Subcutaneous abdominal adipose tissue (tissue), 5 donors: Measurements from ENCODE around the gene CAST.

ENCODE experiments used
- H3K27ac ChIP-seq: one replicate; pipeline ENCODE4 v1.7.0; 2013; ENCODE audit warnings: low read depth, mild to moderate bottlenecking, inconsistent platforms, low read length, moderate library complexity
- H3K27me3 ChIP-seq, 5 donors: one replicate each; pipeline ENCODE4 v1.7.0; 2013; ENCODE audit warnings: low read length in 5 of 5, inconsistent platforms in 1 of 5; ENCODE audit not compliant: control insufficient read depth in 5 of 5, insufficient read depth in 4 of 5
- H3K36me3 ChIP-seq, 5 donors: one replicate each; pipeline ENCODE4 v1.7.0; 2013; ENCODE audit warnings: low read length in 5 of 5; ENCODE audit not compliant: control insufficient read depth in 5 of 5, insufficient read depth in 5 of 5
- H3K4me1 ChIP-seq, 5 donors: one replicate each; pipeline ENCODE4 v1.7.0; 2013; ENCODE audit warnings: low read length in 5 of 5, mild to moderate bottlenecking in 3 of 5, moderate library complexity in 1 of 5; ENCODE audit not compliant: control insufficient read depth in 5 of 5, insufficient read depth in 5 of 5
- H3K4me3 ChIP-seq, 5 donors: one replicate each; pipeline ENCODE4 v1.7.0; 2013; ENCODE audit warnings: low read length in 5 of 5, low read depth in 1 of 5
- H3K9ac ChIP-seq, 5 donors: one replicate each; pipeline ENCODE4 v1.7.0; 2013; ENCODE audit warnings: low read length in 5 of 5, mild to moderate bottlenecking in 4 of 5, moderate library complexity in 3 of 5
- H3K9me3 ChIP-seq, 5 donors: one replicate each; pipeline ENCODE4 v1.7.0; 2013; ENCODE audit warnings: low read length in 5 of 5; ENCODE audit not compliant: control insufficient read depth in 5 of 5
- donor health status: healthy.
- donor health status: healthy.
- donor health status: healthy.
- donor health status: healthy.
- donor health status: healthy.

The CAST gene

DNA sequence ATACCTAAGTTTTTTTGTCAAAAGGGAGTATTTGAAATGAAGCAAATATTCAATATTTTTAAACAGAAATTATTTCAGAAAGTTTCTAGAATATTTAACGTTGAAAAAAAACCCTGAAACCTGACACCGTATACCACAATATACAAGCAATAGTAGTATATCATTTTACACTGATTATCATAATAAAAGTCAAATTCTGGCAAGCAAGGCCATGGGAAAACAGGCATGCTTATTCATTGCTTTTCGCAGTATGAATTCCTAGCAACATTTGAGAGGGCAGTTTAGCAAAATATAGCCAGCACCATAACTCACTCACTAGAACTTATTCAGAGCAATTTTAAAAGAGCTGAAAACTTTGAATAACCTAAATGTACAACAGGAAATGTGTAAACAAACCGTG is 99.4 kb downstream of the CAST start:
- no peak overlapping the region for H3K9ac ChIP-seq
- no peaks in the 10 kb centered on the region for H3K9me3 ChIP-seq
- no peak overlapping the region for H3K4me3 ChIP-seq
- H3K4me1 ChIP-seq: peaks cover 0 to 4% (median 4%) of the 10 kb centered on the region in 5 donors
- peaks cover 60 to 85% (median 71%) of the 10 kb centered on the region in 5 donors for H3K36me3 ChIP-seq
- H3K27ac ChIP-seq: no peak overlapping the region
- H3K27me3 ChIP-seq: no peaks in the 10 kb centered on the region

DNA sequence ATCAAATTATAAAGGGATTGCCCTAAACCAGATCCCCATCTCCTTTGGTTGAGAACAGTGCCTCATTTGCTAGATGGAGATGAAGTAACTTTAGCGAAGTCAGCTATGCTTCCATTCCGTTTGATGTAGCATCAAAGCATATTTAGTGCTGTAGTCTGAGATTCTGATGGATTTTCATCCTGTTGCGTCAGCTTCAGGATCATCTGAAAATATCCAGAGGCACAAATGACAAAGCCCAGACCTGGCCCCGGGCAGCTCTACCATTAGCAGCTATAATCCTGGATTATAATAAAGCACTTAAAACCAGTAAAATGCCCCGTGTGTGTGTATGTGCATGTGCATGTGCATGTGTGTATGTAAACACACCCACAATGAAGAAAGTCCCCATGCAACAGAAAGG is 100.8 kb downstream of the CAST start:
- Histone ChIP-seq H3K27me3 (no peaks in the 10 kb centered on the region), H3K4me3 (no peak overlapping the region), H3K36me3 (peaks cover 61 to 85% (median 71%) of the 10 kb centered on the region in 5 donors), H3K9me3 (no peaks in the 10 kb centered on the region), H3K4me1 (no peaks in the 10 kb centered on the region), H3K9ac (no peak overlapping the region), H3K27ac (peak overlapping the region; percentile 3)

GRCh38 chr5:96765043-96765442 is 102.9 kb downstream of the CAST start:
- Histone ChIP-seq H3K9ac (no peak overlapping the region), H3K4me3 (no peak overlapping the region), H3K9me3 (no peaks in the 10 kb centered on the region), H3K4me1 (no peaks in the 10 kb centered on the region), H3K36me3 (peaks cover 70 to 87% (median 79%) of the 10 kb centered on the region in 5 donors), H3K27ac (no peak overlapping the region), H3K27me3 (no peaks in the 10 kb centered on the region)

DNA sequence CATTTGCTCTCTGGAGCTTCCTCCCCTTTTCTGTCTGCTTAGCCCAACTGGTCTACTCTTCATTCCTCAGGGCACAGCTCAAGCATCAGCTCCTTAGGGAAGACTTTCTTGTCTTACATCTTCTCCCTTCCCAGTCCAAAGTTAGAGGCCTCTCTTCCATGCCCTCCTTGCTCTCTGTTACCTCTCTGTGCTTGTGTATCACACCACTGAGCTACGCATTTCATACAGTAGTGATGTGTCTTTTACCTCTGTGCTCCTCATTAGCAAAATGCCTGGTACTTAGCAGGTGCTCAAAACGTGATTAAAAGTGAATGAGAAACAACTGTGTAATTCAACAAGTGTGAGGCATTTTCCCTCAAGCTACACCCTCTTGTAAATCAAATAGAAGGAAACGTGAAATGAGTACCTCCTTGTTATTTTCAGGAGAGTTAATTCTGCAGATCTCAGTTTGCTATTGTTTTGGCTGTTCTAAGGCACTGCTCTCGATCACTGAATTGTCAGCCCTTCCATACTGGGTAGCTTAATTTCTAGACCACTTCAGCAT is 106.6 kb downstream of the CAST start:
- no peak overlapping the region for H3K9ac ChIP-seq
- H3K9me3 ChIP-seq: no peaks in the 10 kb centered on the region
- H3K36me3 ChIP-seq: peaks cover 81 to 98% (median 89%) of the 10 kb centered on the region in 5 donors
- H3K4me1 ChIP-seq: no peaks in the 10 kb centered on the region
- H3K27ac ChIP-seq: no peak overlapping the region
- no peaks in the 10 kb centered on the region for H3K27me3 ChIP-seq
- H3K4me3 ChIP-seq: no peak overlapping the region

DNA sequence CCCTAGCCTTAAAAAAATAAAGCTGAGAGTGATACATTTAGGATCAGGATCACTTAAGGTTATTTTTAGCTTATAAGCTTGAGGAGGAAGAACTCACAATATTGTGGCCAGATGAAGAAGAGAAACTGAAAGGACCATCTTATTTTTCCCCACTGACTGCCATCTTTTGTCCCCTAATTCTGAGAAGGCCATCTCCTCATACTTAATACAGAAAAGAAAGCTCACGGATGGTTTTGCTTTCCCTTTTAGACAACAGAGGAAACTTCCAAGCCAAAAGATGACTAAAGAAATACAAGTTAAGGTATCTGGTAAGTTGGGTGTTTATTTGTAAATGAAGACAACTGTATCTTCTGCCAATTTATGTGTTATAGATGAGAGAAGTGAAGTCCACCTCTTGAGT is 109.2 kb downstream of the CAST start:
- H3K4me1 ChIP-seq: peaks cover 0 to 5% (median 0%) of the 10 kb centered on the region in 5 donors
- peak overlapping the region; percentile 33 for H3K27ac ChIP-seq
- no peaks in the 10 kb centered on the region for H3K27me3 ChIP-seq
- H3K9ac ChIP-seq: no peak overlapping the region
- no peaks in the 10 kb centered on the region for H3K9me3 ChIP-seq
- peaks cover 79 to 93% (median 84%) of the 10 kb centered on the region in 5 donors for H3K36me3 ChIP-seq
- no peak overlapping the region for H3K4me3 ChIP-seq

DNA sequence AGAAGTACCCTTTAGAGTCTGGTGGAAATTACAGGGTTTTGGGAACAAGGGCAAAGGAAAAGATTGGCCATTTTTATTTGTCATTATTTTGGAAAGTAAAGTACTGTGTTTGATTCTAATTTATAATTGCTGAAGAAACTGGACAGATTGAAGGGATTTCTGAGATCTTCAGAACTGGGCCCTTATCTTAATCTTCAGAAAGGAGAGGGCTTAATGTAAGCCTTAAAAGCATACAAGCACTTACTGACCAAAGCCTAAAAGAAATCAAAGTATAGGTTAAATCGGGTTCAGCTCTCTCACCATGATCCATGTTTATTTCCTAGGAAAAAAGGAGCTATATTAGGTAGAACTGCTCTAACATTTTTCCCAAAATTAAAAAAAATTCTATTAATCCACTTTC is 109.9 kb downstream of the CAST start:
- no peaks in the 10 kb centered on the region for H3K9me3 ChIP-seq
- no peaks in the 10 kb centered on the region for H3K27me3 ChIP-seq
- H3K27ac ChIP-seq: peak overlapping the region; percentile 10
- H3K4me1 ChIP-seq: peaks cover 0 to 5% (median 0%) of the 10 kb centered on the region in 5 donors
- peaks cover 78 to 93% (median 84%) of the 10 kb centered on the region in 5 donors for H3K36me3 ChIP-seq
- no peak overlapping the region for H3K4me3 ChIP-seq
- H3K9ac ChIP-seq: no peak overlapping the region

DNA sequence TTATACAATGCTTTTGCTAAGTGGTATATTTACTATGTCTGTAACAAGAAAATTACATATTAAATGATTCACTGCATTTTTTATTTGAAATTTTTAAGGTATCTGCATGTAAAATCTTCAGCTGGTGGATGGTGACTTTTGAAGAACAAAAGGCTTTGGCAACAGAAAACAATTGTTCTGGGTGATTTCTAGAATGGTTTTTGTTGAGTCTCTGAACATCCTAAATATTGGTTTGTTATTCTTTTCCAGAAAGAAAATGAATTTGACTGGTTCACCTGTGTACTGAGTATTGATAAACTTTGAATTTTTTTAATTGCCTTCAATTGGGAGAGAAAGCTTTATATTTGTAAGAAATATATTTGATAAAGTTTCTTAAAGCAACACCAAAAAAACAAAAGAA is 110.4 kb downstream of the CAST start:
- Histone ChIP-seq H3K4me1 (peaks cover 0 to 5% (median 0%) of the 10 kb centered on the region in 5 donors), H3K4me3 (no peak overlapping the region), H3K9me3 (no peaks in the 10 kb centered on the region), H3K9ac (no peak overlapping the region), H3K27me3 (no peaks in the 10 kb centered on the region), H3K27ac (no peak overlapping the region), H3K36me3 (peaks cover 78 to 93% (median 84%) of the 10 kb centered on the region in 5 donors)

DNA sequence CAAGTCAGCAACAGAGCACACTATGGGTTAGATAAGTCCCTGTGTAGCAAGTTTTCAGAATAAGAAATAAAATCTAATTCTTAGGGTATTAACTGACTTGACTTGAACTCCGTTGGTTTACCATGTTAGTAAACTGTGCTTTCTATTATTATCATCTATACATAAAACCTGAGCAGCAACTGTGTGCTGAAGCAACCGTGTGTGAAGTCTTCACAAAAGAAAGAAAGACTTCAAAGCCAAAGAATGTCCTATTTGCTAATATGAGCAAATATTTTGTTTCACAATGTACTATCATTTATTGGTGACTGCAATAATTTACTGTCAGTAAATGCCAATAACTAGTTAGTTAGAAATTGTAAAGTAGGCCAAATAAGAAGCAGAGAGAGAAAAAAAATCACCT is 112.9 kb downstream of the CAST start:
- Histone ChIP-seq H3K4me1 (peaks cover 2 to 19% (median 12%) of the 10 kb centered on the region in 5 donors), H3K4me3 (no peak overlapping the region), H3K27ac (no peak overlapping the region), H3K36me3 (peaks cover 62 to 91% (median 80%) of the 10 kb centered on the region in 5 donors), H3K9me3 (no peaks in the 10 kb centered on the region), H3K9ac (no peak overlapping the region), H3K27me3 (no peaks in the 10 kb centered on the region)

DNA sequence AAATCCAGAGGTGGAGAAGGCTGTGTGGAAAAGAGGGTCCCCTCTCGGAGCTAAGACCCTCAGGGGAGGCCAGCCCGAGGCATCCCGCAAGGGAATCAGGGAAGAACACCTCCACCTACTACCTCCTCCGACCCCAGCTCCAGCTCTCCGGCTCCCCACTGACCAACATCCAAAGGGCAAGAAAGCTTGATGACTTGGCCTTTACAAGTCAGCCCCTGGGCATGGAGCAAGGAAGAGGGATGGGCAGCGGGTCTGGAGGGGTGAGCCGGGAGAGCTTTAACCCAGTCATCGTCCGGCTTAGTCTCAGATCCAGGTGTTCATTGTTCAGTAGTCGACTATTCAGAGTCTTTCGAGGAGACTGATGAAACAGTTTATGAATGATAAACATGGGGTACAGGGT is 113.5 kb downstream of the CAST start:
- no peak overlapping the region for H3K4me3 ChIP-seq
- H3K4me1 ChIP-seq: peaks cover 4 to 22% (median 14%) of the 10 kb centered on the region in 5 donors
- H3K27me3 ChIP-seq: no peaks in the 10 kb centered on the region
- no peaks in the 10 kb centered on the region for H3K9me3 ChIP-seq
- H3K27ac ChIP-seq: no peak overlapping the region
- peaks cover 59 to 89% (median 80%) of the 10 kb centered on the region in 5 donors for H3K36me3 ChIP-seq
- H3K9ac ChIP-seq: no peak overlapping the region

DNA sequence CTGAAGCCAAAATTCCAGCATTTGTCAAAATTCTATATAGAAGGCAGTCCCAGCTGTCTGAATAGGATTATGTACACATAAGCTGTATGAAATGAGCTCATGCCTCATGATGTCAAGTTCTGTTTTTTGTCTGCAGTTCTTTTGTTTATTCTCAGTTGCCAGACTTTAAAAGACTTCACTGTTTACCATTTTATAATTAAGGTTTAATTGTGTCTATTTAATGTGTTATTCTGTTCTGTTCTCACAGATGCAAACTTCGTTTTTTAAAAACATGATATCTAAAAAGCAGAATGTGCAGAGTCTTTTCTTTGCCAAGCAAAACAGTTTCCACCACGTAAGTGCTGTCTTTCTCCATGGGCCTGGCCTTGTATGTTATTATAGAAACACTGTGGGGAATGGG is 114.4 kb downstream of the CAST start:
- Histone ChIP-seq H3K9me3 (no peaks in the 10 kb centered on the region), H3K36me3 (peaks cover 52 to 83% (median 77%) of the 10 kb centered on the region in 5 donors), H3K9ac (no peak overlapping the region), H3K27ac (peak overlapping the region; percentile 3), H3K27me3 (no peaks in the 10 kb centered on the region), H3K4me3 (no peak overlapping the region), H3K4me1 (peaks cover 5 to 27% (median 20%) of the 10 kb centered on the region in 5 donors)
